DND-41 (cell line): Measurements from ENCODE around the gene SLC41A2.

Experiments
- EZH2 ChIP-seq: IDR thresholded peaks from 3 replicates; pipeline ENCODE4 v1.6.1; 2012; ENCODE audit warnings: borderline replicate concordance, low read depth, mild to moderate bottlenecking, moderate library complexity, low read length, inconsistent platforms; ENCODE audit not compliant: severe bottlenecking
- TF ChIP-seq, protein P1 (sequence below): IDR thresholded peaks from 2 replicates; pipeline ENCODE4 v1.5.1; 2012; ENCODE audit warnings: borderline replicate concordance, low read length, moderate library complexity, mild to moderate bottlenecking; ENCODE audit not compliant: poor library complexity, severe bottlenecking; ENCODE audit errors: extremely low read depth

DNA sequence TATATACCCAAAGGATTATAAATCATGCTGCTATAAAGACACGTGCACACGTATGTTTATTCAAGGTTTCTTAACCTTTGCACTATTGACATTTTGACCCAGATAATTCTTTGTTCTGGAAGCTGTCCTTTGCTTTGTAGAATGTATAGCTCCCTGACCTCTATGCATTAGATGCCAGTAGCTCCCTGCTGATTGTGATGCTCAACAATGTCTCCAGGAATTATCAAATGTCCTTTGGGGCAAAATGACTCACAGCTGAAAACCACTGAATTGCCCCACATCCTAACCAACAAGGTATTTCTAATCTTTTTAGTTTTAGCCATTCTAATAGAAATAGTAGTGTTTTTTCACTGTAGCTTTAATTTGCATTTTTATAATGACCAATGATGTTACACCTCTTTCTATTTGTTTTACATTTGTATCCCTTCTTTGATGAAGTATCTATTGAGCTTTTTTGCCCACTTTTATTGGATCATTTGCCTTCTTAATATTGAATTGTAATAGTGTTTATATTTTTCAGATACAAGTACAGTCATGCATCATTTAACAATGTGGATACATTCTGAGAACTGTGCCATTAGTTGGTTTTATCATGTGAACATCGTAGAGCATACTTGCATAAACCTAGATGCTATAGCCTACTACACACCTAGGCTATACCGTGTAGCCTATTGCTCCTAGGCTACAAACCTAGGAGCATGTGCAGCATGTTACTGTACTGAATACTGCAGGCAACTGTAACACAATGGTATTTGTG is 17.7 kb upstream of the SLC41A2 start:
- TF ChIP-seq, protein P1, sequence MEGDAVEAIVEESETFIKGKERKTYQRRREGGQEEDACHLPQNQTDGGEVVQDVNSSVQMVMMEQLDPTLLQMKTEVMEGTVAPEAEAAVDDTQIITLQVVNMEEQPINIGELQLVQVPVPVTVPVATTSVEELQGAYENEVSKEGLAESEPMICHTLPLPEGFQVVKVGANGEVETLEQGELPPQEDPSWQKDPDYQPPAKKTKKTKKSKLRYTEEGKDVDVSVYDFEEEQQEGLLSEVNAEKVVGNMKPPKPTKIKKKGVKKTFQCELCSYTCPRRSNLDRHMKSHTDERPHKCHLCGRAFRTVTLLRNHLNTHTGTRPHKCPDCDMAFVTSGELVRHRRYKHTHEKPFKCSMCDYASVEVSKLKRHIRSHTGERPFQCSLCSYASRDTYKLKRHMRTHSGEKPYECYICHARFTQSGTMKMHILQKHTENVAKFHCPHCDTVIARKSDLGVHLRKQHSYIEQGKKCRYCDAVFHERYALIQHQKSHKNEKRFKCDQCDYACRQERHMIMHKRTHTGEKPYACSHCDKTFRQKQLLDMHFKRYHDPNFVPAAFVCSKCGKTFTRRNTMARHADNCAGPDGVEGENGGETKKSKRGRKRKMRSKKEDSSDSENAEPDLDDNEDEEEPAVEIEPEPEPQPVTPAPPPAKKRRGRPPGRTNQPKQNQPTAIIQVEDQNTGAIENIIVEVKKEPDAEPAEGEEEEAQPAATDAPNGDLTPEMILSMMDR: no peak
- no peak for TF ChIP-seq EZH2
